HepG2 (cell line): Measurements from ENCODE around the gene SDHAF1. TPM values are rescaled to one million over a fixed set of nuclear protein-coding genes. Genes with fewer than 3 reads are reported as not detected.
A peak's percentile ranks its signal among the peaks of the same experiment; 100 is the strongest.

ENCODE experiments used
- BHLHE40 ChIP-seq: IDR thresholded peaks from 2 replicates; pipeline ENCODE4 v1.6.1; 2011; ENCODE audit warnings: low read length, improper control_type of control experiment
- DNMT1 ChIP-seq: sonication (generic); formaldehyde crosslinking; IDR thresholded peaks from 2 replicates; pipeline ENCODE4 v1.5.1; 2020; ENCODE audit warnings: mild to moderate bottlenecking, missing genetic modification reagents
- GATAD2A ChIP-seq: IDR thresholded peaks from 2 replicates; pipeline ENCODE4 v1.6.1; 2016
- HOXA7 ChIP-seq: sonication (generic); formaldehyde crosslinking; IDR thresholded peaks from 2 replicates; pipeline ENCODE4 v1.8.1; 2022; ENCODE audit warnings: mild to moderate bottlenecking, missing genetic modification reagents, moderate library complexity
- MED13 ChIP-seq: sonication (generic); formaldehyde crosslinking; IDR thresholded peaks from 2 replicates; pipeline ENCODE4 v1.5.0; 2020; ENCODE audit warnings: missing genetic modification reagents
- MEIS1 ChIP-seq: sonication (generic); formaldehyde crosslinking; IDR thresholded peaks from 2 replicates; pipeline ENCODE4 v1.9.0; 2021; ENCODE audit warnings: mild to moderate bottlenecking, missing genetic modification reagents, moderate library complexity, borderline replicate concordance
- MIXL1 ChIP-seq: IDR thresholded peaks from 2 replicates; pipeline ENCODE4 v1.6.1; 2016
- SSRP1 ChIP-seq: IDR thresholded peaks from 2 replicates; pipeline ENCODE4 v1.6.1; 2016; ENCODE audit warnings: control low read depth
- USF2 ChIP-seq, 2 experiments: sonication (generic) in 1 of 2; formaldehyde crosslinking in 1 of 2; IDR thresholded peaks; 2 replicates each; pipeline versions ENCODE4 v1.5.1 to v1.6.1; 2011 to 2020; ENCODE audit warnings: borderline replicate concordance in 1 of 2, low read depth in 1 of 2, low read length in 1 of 2, mild to moderate bottlenecking in 1 of 2, missing genetic modification reagents in 1 of 2, moderate library complexity in 1 of 2
- ZBTB43 ChIP-seq: sonication (generic); formaldehyde crosslinking; conservative IDR thresholded peaks from 2 replicates; pipeline ENCODE4 v1.4.0; 2020; ENCODE audit warnings: missing genetic modification reagents
- ZFP36L2 ChIP-seq: sonication (generic); formaldehyde crosslinking; IDR thresholded peaks from 2 replicates; pipeline ENCODE4 v1.4.0; 2020; ENCODE audit warnings: missing genetic modification reagents
- ZSCAN5A ChIP-seq: sonication (generic); formaldehyde crosslinking; IDR thresholded peaks from 2 replicates; pipeline ENCODE4 v1.8.0; 2022; ENCODE audit warnings: mild to moderate bottlenecking, missing genetic modification reagents, borderline replicate concordance
- polyA plus RNA-seq, 8 experiments: library from polyadenylated mRNA; depleted of rRNA in 3 of 8; stranded (reverse) in 7 of 8; unstranded in 1 of 8; fragments of >200 nt; fragmentation: Illumina TruSeq in 4 of 8; extraction: Trizol in 4 of 8; gene quantifications; 2 replicates each; pipeline versions ENCODE4 v1.2.1 to v1.2.3, GENCODE V29; 2011 to 2016; ENCODE audit warnings: low read depth in 4 of 8, missing spikeins in 1 of 8, mixed read lengths in 1 of 8; ENCODE audit not compliant: insufficient read depth in 1 of 8
- total RNA-seq, 5 experiments: library from RNA; depleted of rRNA; stranded (reverse); fragments of >200 nt; fragmentation: Illumina TruSeq; extraction: Trizol; gene quantifications; 2 replicates each; pipeline ENCODE4 v1.2.3, GENCODE V29; 2016; ENCODE audit warnings: low read depth in 1 of 5

Gene SDHAF1
- total and polyA plus RNA-seq, 2 of the 13 experiments (the other 11 are each of a cell fraction or from before 2014, with no cell fraction given): 17.8 to 22.8 TPM

- TF ChIP-seq USF2 (IDR thresholded peaks at IDR 0.05; ENCODE audit: low read depth, low read length): no peak
- TF ChIP-seq USF2 (CRISPR knock-in tag; IDR thresholded peaks at IDR 0.05; ENCODE audit: borderline replicate concordance): peak; percentile 39; the same call in 1 of the 2 replicates
- no peak for TF ChIP-seq ZBTB43 (CRISPR knock-in tag)
- no peak for TF ChIP-seq MIXL1 (CRISPR knock-in tag)
- TF ChIP-seq HOXA7 (CRISPR knock-in tag): no peak
- 0 out of 2 replicates have a peak, but pooled peaks have one; percentile 2 for TF ChIP-seq GATAD2A (CRISPR knock-in tag)
- TF ChIP-seq DNMT1 (CRISPR knock-in tag): no peak
- no peak for TF ChIP-seq BHLHE40
- no peak for TF ChIP-seq ZSCAN5A (CRISPR knock-in tag)
- no peak for TF ChIP-seq MED13 (CRISPR knock-in tag)
- TF ChIP-seq MEIS1 (CRISPR knock-in tag): no peak
- no peak for TF ChIP-seq ZFP36L2
- TF ChIP-seq SSRP1 (CRISPR knock-in tag): no peak
Observed at GRCh38 chr19:35991731-35992450, 3.1 kb upstream of the SDHAF1 start (continued).
